Gastroesophageal sphincter (tissue), 3 donors: ENCODE data around the gene CLEC11A.

Experiments used
- CTCF ChIP-seq, 4 experiments: fragments of 200-600 bp in 2 of 4; fragments of 450-650 bp in 2 of 4; sonication (generic) in 1 of 4; IDR thresholded peaks; one replicate each; pipeline ENCODE4 v1.5.1; 2017 to 2019; ENCODE audit warnings: antibody characterized with exemption in 4 of 4, mild to moderate bottlenecking in 2 of 4, moderate library complexity in 2 of 4
- POLR2A ChIP-seq, 2 donors: fragments of 450-650 bp; IDR thresholded peaks; one replicate each; pipeline ENCODE4 v1.6.1; 2017; ENCODE audit warnings: antibody characterized with exemption in 2 of 2, mild to moderate bottlenecking in 2 of 2, moderate library complexity in 1 of 2
- POLR2AphosphoS5 ChIP-seq: sonication (generic); formaldehyde crosslinking; IDR thresholded peaks from one replicate; pipeline ENCODE4 v1.6.1; 2017; ENCODE audit warnings: antibody characterized with exemption

DNA sequence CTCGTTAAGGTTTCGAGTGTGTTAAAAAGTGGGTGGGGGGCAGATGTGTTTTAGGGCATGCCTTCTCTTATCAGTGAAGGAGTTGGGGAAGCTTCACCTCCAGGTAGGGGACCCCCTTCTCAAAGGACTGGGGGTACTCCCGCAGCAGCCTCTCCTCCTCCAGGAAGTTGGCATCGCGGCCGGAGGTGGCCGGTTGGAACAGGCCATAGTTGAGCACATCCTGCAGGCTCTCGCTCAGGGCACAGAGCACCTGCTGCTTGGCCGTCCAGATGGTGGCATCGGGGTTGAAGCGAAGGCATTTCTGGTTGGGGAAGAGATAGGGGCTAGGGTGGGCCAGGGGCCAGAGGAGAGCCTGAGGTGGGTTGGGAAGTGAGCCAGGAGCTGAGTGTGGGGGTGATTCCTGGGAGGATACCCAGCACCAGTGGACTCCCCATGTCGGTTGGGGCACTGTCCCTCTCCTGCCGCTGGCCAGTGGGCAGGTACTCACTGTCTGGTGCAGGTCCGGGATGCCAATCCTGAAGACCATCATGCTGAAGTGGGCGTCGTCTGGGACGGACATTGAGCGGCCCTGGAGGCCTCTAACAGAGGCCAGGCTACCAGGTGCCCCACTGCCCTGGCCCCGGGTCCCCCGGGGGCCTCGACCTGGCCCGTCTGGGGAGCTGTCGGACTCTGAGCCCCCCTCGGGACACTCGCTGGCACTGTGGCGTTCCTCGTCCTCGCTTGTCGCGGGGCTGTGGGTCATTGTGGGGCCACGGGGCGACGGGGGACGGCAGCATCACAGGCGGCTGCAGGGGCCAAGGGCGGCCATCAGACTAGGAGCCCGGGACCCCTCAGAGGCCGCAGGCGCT, 6.8 kb upstream of the CLEC11A start:
- TF ChIP-seq POLR2AphosphoS5, result no peak
- TF ChIP-seq POLR2A (IDR thresholded peaks at IDR 0.05), result no peak
- no peak for TF ChIP-seq CTCF (IDR thresholded peaks at IDR 0.05)
